GM23338 (cell line): Measurements from ENCODE around the gene SRRM2. TPM values are rescaled to one million over a fixed set of nuclear protein-coding genes. Genes with fewer than 3 reads are reported as not detected.

ENCODE experiments used
- ATAC-seq: fragments of 200-7000 bp; cut with Tn5 transposase; 3 replicates; pipeline ENCODE4 v1.9.1; 2020
- DNase-seq: peaks from one replicate; pipeline ENCODE4 v3.0.0-alpha.2; 2015; ENCODE audit warnings: low spot score
- H2AFZ ChIP-seq: fragments of 200-600 bp; sonication (generic); 2 replicates; pipeline ENCODE4 v1.8.0; 2016; ENCODE audit warnings: antibody characterized with exemption, mild to moderate bottlenecking, moderate library complexity
- H3F3A ChIP-seq: fragments of 200-600 bp; sonication (generic); replicated peaks from 2 replicates; pipeline ENCODE4 v1.8.0; 2017; ENCODE audit warnings: antibody characterized with exemption, mixed run types, low read depth
- H3K27ac ChIP-seq: fragments of 200-600 bp; sonication (generic); 2 replicates; pipeline ENCODE4 v1.6.1; 2016; ENCODE audit warnings: low read depth
- H3K27me3 ChIP-seq: fragments of 200-600 bp; sonication (generic); 2 replicates; pipeline ENCODE4 v1.8.0; 2016; ENCODE audit warnings: mild to moderate bottlenecking, mixed run types, moderate library complexity; ENCODE audit not compliant: insufficient read depth
- H3K36me3 ChIP-seq: fragments of 200-600 bp; sonication (generic); 2 replicates; pipeline ENCODE4 v1.8.0; 2016; ENCODE audit warnings: mild to moderate bottlenecking; ENCODE audit not compliant: insufficient read depth
- H3K4me1 ChIP-seq: fragments of 200-600 bp; sonication (generic); 2 replicates; pipeline ENCODE4 v1.8.0; 2016; ENCODE audit warnings: mild to moderate bottlenecking, moderate library complexity; ENCODE audit not compliant: insufficient read depth
- H3K4me2 ChIP-seq: fragments of 200-600 bp; sonication (generic); 2 replicates; pipeline ENCODE4 v1.7.1; 2017; ENCODE audit warnings: mixed run types
- H3K4me3 ChIP-seq: fragments of 200-600 bp; sonication (generic); 2 replicates; pipeline ENCODE4 v1.6.1; 2016; ENCODE audit warnings: mixed run types
- H3K79me2 ChIP-seq: fragments of 200-600 bp; sonication (generic); replicated peaks from 2 replicates; pipeline ENCODE4 v1.8.0; 2017; ENCODE audit warnings: mild to moderate bottlenecking; ENCODE audit not compliant: insufficient read depth
- H3K9me2 ChIP-seq: fragments of 200-600 bp; sonication (generic); 2 replicates; pipeline ENCODE4 v1.8.0; 2017; ENCODE audit not compliant: insufficient read depth
- H4K20me1 ChIP-seq: fragments of 200-600 bp; sonication (generic); replicated peaks from 2 replicates; pipeline ENCODE4 v1.8.0; 2017; ENCODE audit warnings: mild to moderate bottlenecking; ENCODE audit not compliant: insufficient read depth
- H3K27ac Mint-ChIP-seq: 2 replicates; pipeline ENCODE4 v1.8.0; 2020; ENCODE audit warnings: inconsistent platforms, mild to moderate bottlenecking, moderate library complexity, mixed read lengths
- H3K27me3 Mint-ChIP-seq: 3 replicates; pipeline ENCODE4 v1.8.0; 2022; ENCODE audit warnings: low read depth, mild to moderate bottlenecking, moderate library complexity, mixed read lengths, inconsistent platforms; ENCODE audit not compliant: insufficient read depth, poor library complexity
- H3K36me3 Mint-ChIP-seq: 3 replicates; pipeline ENCODE4 v1.8.0; 2021; ENCODE audit warnings: low read depth, mild to moderate bottlenecking, inconsistent platforms, moderate library complexity, mixed read lengths
- H3K4me1 Mint-ChIP-seq: 3 replicates; pipeline ENCODE4 v1.8.0; 2020; ENCODE audit warnings: mild to moderate bottlenecking, inconsistent platforms, mixed read lengths
- H3K4me3 Mint-ChIP-seq: 3 replicates; pipeline ENCODE4 v1.8.0; 2021; ENCODE audit warnings: moderate library complexity, mild to moderate bottlenecking, inconsistent platforms, mixed read lengths
- H3K9me3 Mint-ChIP-seq: 3 replicates; pipeline ENCODE4 v1.8.0; 2020; ENCODE audit warnings: moderate library complexity, mild to moderate bottlenecking, inconsistent platforms, mixed read lengths
- CREB1 ChIP-seq: fragments of 250-450 bp; sonication (Bioruptor Pico); IDR thresholded peaks from 2 replicates; pipeline ENCODE4 v1.5.0; 2020; ENCODE audit warnings: low read depth, mild to moderate bottlenecking, moderate library complexity
- EZH2phosphoT487 ChIP-seq: fragments of 200-600 bp; sonication (generic); IDR thresholded peaks from one replicate; pipeline ENCODE4 v1.8.1; 2018; ENCODE audit warnings: antibody characterized with exemption; ENCODE audit not compliant: unreplicated experiment
- JUNB ChIP-seq: IDR thresholded peaks from one replicate; pipeline ENCODE4 v1.6.1; 2016; ENCODE audit warnings: antibody characterized with exemption; ENCODE audit not compliant: unreplicated experiment
- POLR2AphosphoS5 ChIP-seq: IDR thresholded peaks from 2 replicates; pipeline ENCODE4 v1.6.1; 2016; ENCODE audit warnings: antibody characterized with exemption, low read depth
- ZNF331 ChIP-seq: fragments of 250-450 bp; sonication (Bioruptor Pico); IDR thresholded peaks from 2 replicates; pipeline ENCODE4 v1.5.0; 2020; ENCODE audit warnings: low read depth, mild to moderate bottlenecking, moderate library complexity
- polyA plus RNA-seq: library from polyadenylated mRNA; unstranded; fragments of >200 nt; fragmentation: Nextera tagmentation; extraction: Ambion mirVana; gene quantifications from 2 replicates; pipeline ENCODE4 v1.2.1, GENCODE V29; 2016
- total RNA-seq: library from RNA; depleted of rRNA; stranded (reverse); fragments of >200 nt; shearing (Covaris generic); gene quantifications from 2 replicates; pipeline ENCODE4 v1.2.3, GENCODE V29; 2014
- TF ChIP-seq, protein P1 (sequence below), 2 experiments: fragments of 200-600 bp in 1 of 2; sonication (generic) in 1 of 2; conservative IDR thresholded peaks; 2 replicates each; pipeline versions ENCODE4 v1.5.1 to v1.6.1; 2016 to 2017; ENCODE audit warnings: antibody characterized with exemption in 2 of 2, low read depth in 2 of 2, mild to moderate bottlenecking in 2 of 2, moderate library complexity in 1 of 2
- TF ChIP-seq, protein P2 (sequence below): IDR thresholded peaks from one replicate; pipeline ENCODE4 v1.6.1; 2018; ENCODE audit warnings: antibody characterized with exemption; ENCODE audit not compliant: unreplicated experiment

Gene SRRM2
- total and polyA plus RNA-seq, 2 experiments from 2014 or later: 308 to 893 TPM

DNA sequence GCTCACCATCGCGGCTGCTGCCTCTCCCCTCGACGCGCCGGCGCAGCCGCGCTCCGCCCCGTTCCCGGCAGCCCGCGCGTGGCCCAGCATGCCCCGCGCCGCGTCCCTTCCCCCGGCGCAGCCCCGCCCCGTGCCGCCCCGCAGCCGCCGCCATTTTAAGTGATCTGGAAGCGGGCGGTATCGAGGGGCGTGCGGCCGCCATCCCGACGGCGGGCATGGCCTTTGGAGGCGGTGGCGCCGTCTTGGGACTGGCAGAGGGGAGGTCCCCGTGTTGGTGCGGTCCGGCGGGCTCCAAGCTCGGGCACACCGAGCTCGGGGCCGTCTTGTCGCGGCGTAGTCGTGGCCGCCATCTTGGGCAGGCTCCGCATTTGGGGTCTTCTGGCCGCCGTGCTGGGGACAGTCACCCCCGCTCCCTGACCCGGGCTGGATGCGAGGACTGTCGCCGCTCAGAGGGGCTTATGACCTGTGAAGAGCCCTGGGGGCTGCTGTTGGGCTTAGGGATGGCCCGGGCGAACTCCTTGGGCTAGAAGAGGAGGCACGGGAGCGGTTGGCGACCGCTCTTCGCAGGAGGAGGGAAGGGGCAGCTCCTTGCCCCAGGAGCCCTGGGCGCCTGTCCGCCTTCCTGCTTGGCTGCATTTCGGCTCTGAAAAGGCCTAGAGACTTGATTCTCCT lies 24.9 kb downstream of the SRRM2 start, which contains the start of gene ELOB:
TSS of gene ELOB (minus strand) at position 50 of the 672 bp plus-strand sequence. CDS start at position 9, 41 bp downstream.
- Histone ChIP-seq H3K4me1 (peaks cover 14% of the 10 kb centered on the region), H3F3A (peaks cover 25% of the 10 kb centered on the region), H3K27me3 (no peaks in the 10 kb centered on the region), H3K36me3 (0 out of 2 replicates have a peak, but pooled peaks cover 3% of the 10 kb centered on the region), H3K4me2 (peak within 1 kb of the TSS; percentile 97), H3K9me2 (no peaks in the 10 kb centered on the region), H3K27ac (peak within 1 kb of the TSS; percentile 97), H3K4me3 (peak within 1 kb of the TSS; percentile 98), H4K20me1 (peaks cover 11% of the 10 kb centered on the region), H3K79me2 (peaks cover 26% of the 10 kb centered on the region), H2AFZ (0 out of 2 replicates have a peak within 1 kb of the TSS, but pooled peaks have one; percentile 84)
- Mint-ChIP-seq H3K4me1 (peaks cover 22% of the 10 kb centered on the region), H3K27ac (peak within 1 kb of the TSS; percentile 98), H3K27me3 (peaks cover 24% of the 10 kb centered on the region), H3K9me3 (no peaks in the 10 kb centered on the region; the same call in 1 of the 3 replicates), H3K4me3 (peak within 1 kb of the TSS; percentile 92), H3K36me3 (peaks cover 35% of the 10 kb centered on the region)
- TF ChIP-seq JUNB: no peak
- peak; percentile 74 for TF ChIP-seq POLR2AphosphoS5
- ATAC-seq (peak; percentile 68), DNase-seq (peak; percentile 90)

DNA sequence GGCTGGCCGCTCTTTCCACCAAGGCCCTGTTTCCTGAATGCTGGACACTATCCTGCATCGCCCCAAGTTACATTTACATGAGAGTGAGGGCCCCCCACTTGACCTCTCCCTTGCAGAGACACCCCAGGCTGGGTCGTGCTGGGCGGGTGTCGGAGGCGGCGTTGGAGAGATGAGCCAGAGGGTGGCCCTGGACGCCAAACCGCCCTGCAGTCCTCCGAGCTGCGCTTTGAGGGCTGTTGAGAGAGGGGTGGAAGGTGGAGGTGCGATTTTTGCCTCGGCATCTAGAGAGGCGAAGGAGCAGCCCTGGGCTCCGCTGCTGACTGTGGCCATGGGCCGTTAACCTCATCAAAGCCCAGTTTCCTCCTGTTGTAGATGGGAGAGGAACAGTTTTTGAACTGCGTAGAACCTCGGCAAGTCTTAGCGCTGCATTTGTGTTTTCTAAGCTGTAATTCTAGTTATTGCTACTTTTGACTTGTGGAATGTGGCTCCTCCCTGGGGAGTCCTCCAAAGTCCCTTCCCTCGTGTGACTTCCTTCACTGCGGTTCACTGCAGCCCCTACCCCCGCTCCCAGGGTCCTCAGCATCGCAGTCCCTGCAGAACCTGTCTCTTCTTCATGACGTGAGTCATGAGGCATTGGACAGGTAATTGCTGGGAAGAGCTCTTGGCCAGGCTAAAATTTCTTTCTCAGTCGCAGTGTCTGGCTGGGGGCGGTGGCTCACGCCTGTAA lies 25.6 kb downstream of the SRRM2 start:
- H2AFZ ChIP-seq: no peak overlapping the region
- H3K9me3 Mint-ChIP-seq: no peaks in the 10 kb centered on the region; the same call in 1 of the 3 replicates
- H3K9me2 ChIP-seq: no peaks in the 10 kb centered on the region
- TF ChIP-seq, protein P1, sequence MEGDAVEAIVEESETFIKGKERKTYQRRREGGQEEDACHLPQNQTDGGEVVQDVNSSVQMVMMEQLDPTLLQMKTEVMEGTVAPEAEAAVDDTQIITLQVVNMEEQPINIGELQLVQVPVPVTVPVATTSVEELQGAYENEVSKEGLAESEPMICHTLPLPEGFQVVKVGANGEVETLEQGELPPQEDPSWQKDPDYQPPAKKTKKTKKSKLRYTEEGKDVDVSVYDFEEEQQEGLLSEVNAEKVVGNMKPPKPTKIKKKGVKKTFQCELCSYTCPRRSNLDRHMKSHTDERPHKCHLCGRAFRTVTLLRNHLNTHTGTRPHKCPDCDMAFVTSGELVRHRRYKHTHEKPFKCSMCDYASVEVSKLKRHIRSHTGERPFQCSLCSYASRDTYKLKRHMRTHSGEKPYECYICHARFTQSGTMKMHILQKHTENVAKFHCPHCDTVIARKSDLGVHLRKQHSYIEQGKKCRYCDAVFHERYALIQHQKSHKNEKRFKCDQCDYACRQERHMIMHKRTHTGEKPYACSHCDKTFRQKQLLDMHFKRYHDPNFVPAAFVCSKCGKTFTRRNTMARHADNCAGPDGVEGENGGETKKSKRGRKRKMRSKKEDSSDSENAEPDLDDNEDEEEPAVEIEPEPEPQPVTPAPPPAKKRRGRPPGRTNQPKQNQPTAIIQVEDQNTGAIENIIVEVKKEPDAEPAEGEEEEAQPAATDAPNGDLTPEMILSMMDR (conservative IDR thresholded peaks at IDR 0.05; ENCODE audit: low read depth in 2 of 2): no peak
- TF ChIP-seq POLR2AphosphoS5: peak; percentile 43
- no peak for TF ChIP-seq EZH2phosphoT487
- TF ChIP-seq ZNF331 (CRISPR knock-in tag): no peak
- 0 out of 2 replicates have a peak, but pooled peaks cover 3% of the 10 kb centered on the region for H3K36me3 ChIP-seq
- H3K36me3 Mint-ChIP-seq: peaks cover 29% of the 10 kb centered on the region
- peaks cover 22% of the 10 kb centered on the region for H3K4me1 Mint-ChIP-seq
- peaks cover 26% of the 10 kb centered on the region for H3K79me2 ChIP-seq
- H3K4me3 ChIP-seq: peak overlapping the region; percentile 98
- peak; percentile 22 for ATAC-seq
- peak; percentile 51 for DNase-seq
- H3K4me1 ChIP-seq: peaks cover 14% of the 10 kb centered on the region
- H3K4me3 Mint-ChIP-seq: peak overlapping the region; percentile 92
- H3K27ac ChIP-seq: peak overlapping the region; percentile 97
- peaks cover 18% of the 10 kb centered on the region for H3K27me3 Mint-ChIP-seq
- H3K4me2 ChIP-seq: peak overlapping the region; percentile 97
- H3K27me3 ChIP-seq: no peaks in the 10 kb centered on the region
- H3F3A ChIP-seq: peaks cover 19% of the 10 kb centered on the region; the same call in 1 of the 2 replicates
- H3K27ac Mint-ChIP-seq: peak overlapping the region; percentile 98
- peaks cover 7% of the 10 kb centered on the region for H4K20me1 ChIP-seq

DNA sequence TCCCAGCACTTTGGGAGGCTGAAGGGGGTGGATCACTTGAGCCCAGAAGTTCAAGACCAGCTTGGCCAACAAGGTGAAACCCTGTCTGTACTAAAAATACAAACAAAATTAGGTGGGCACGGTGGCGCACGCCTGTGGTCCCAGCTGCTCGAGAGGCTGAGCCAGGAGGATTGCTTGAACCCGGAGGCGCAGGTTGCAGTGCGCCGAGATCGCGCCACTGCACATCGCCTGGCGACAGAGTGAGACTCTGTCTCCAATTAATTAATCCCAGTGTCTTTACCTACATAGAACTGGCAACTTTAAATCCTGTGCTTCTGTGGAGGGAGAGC lies 26.2 kb downstream of the SRRM2 start:
- H3K27ac ChIP-seq: no peak overlapping the region
- no peak for ATAC-seq
- H3K4me3 ChIP-seq: peak overlapping the region; percentile 98
- TF ChIP-seq, protein P1 (conservative IDR thresholded peaks at IDR 0.05; ENCODE audit: low read depth in 2 of 2): no peak
- no peak for TF ChIP-seq POLR2AphosphoS5
- TF ChIP-seq ZNF331 (CRISPR knock-in tag): no peak
- no peak for TF ChIP-seq CREB1
- TF ChIP-seq, protein P2, sequence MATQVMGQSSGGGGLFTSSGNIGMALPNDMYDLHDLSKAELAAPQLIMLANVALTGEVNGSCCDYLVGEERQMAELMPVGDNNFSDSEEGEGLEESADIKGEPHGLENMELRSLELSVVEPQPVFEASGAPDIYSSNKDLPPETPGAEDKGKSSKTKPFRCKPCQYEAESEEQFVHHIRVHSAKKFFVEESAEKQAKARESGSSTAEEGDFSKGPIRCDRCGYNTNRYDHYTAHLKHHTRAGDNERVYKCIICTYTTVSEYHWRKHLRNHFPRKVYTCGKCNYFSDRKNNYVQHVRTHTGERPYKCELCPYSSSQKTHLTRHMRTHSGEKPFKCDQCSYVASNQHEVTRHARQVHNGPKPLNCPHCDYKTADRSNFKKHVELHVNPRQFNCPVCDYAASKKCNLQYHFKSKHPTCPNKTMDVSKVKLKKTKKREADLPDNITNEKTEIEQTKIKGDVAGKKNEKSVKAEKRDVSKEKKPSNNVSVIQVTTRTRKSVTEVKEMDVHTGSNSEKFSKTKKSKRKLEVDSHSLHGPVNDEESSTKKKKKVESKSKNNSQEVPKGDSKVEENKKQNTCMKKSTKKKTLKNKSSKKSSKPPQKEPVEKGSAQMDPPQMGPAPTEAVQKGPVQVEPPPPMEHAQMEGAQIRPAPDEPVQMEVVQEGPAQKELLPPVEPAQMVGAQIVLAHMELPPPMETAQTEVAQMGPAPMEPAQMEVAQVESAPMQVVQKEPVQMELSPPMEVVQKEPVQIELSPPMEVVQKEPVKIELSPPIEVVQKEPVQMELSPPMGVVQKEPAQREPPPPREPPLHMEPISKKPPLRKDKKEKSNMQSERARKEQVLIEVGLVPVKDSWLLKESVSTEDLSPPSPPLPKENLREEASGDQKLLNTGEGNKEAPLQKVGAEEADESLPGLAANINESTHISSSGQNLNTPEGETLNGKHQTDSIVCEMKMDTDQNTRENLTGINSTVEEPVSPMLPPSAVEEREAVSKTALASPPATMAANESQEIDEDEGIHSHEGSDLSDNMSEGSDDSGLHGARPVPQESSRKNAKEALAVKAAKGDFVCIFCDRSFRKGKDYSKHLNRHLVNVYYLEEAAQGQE: no peak

More for the DNA sequence above, 26.2 kb downstream of the SRRM2 start:
- DNase-seq: no peak
- 0 out of 2 replicates have a peak, but pooled peaks cover 3% of the 10 kb centered on the region for H3K36me3 ChIP-seq
- H4K20me1 ChIP-seq: peaks cover 7% of the 10 kb centered on the region
- H3K4me1 ChIP-seq: peaks cover 14% of the 10 kb centered on the region
- Mint-ChIP-seq H3K4me1 (peaks cover 22% of the 10 kb centered on the region), H3K27me3 (peaks cover 20% of the 10 kb centered on the region), H3K9me3 (no peaks in the 10 kb centered on the region; the same call in 1 of the 3 replicates), H3K4me3 (peak overlapping the region; percentile 92), H3K27ac (peak overlapping the region; percentile 98), H3K36me3 (peaks cover 24% of the 10 kb centered on the region)
- H3F3A ChIP-seq: peaks cover 19% of the 10 kb centered on the region; the same call in 1 of the 2 replicates
- H2AFZ ChIP-seq: no peak overlapping the region
- H3K4me2 ChIP-seq: peak overlapping the region; percentile 97
- H3K27me3 ChIP-seq: no peaks in the 10 kb centered on the region
- H3K9me2 ChIP-seq: no peaks in the 10 kb centered on the region
- peaks cover 26% of the 10 kb centered on the region for H3K79me2 ChIP-seq
